ENCODE results near the gene ERVK3-1. TPM values are rescaled to one million over a fixed set of nuclear protein-coding genes. Genes with fewer than 3 reads are reported as not detected.
"Not testable (repeated sequence)": the region's sequence is repeated elsewhere in the genome, so short reads cannot be mapped to it uniquely, and the experiment has no call there.

Gene ERVK3-1
- 13.2 and 19.3 TPM in 2 replicates for total RNA-seq

GRCh38 chr19:58305065-58305931 lies at the start of gene ERVK3-1:
ERVK3-1 (plus strand) TSS chr19:58305377; CDS start chr19:58312169, 6,792 bp downstream.
- peak; percentile 96 for DNase-seq (ENCODE audit: low read depth, low spot score)

- not testable (repeated sequence) for DNase-seq (ENCODE audit: low read depth, low spot score)
Measured at GRCh38 chr19:58258259-58258658, 46.9 kb upstream of the ERVK3-1 start.

- no peak for DNase-seq (ENCODE audit: low read depth, low spot score)
Measured at GRCh38 chr19:58261600-58261967, 43.6 kb upstream of the ERVK3-1 start.

GRCh38 chr19:58261968-58262921 lies 42.9 kb upstream of the ERVK3-1 start:
- no peak for DNase-seq (ENCODE audit: low read depth, low spot score)

GRCh38 chr19:58262922-58263296 lies 42.3 kb upstream of the ERVK3-1 start:
- DNase-seq (ENCODE audit: low read depth, low spot score), result no peak

GRCh38 chr19:58265100-58265499 lies 40.1 kb upstream of the ERVK3-1 start:
- no peak for DNase-seq (ENCODE audit: low read depth, low spot score)

- no peak for DNase-seq (ENCODE audit: low read depth, low spot score)
Measured at GRCh38 chr19:58268344-58268743, 36.8 kb upstream of the ERVK3-1 start.

- DNase-seq (ENCODE audit: low read depth, low spot score), result no peak
Measured at GRCh38 chr19:58274771-58275201, 30.4 kb upstream of the ERVK3-1 start.

- no peak for DNase-seq (ENCODE audit: low read depth, low spot score)
Measured at GRCh38 chr19:58275564-58275963, 29.6 kb upstream of the ERVK3-1 start.

- DNase-seq (ENCODE audit: low read depth, low spot score), result no peak
Measured at GRCh38 chr19:58277197-58277596, 28.0 kb upstream of the ERVK3-1 start.

GRCh38 chr19:58277748-58278540 lies 27.2 kb upstream of the ERVK3-1 start:
- DNase-seq (ENCODE audit: low read depth, low spot score), result no peak

GRCh38 chr19:58278541-58279041 lies 26.6 kb upstream of the ERVK3-1 start, which contains the start of gene ZNF8:
ZNF8 (plus strand) TSS chr19:58278955; CDS start chr19:58279082, 127 bp downstream.
- DNase-seq (ENCODE audit: low read depth, low spot score), result peak; percentile 96

GRCh38 chr19:58279042-58279924 lies 25.9 kb upstream of the ERVK3-1 start:
- DNase-seq (ENCODE audit: low read depth, low spot score), result peak; percentile 76

- DNase-seq (ENCODE audit: low read depth, low spot score), result no peak
Measured at GRCh38 chr19:58279925-58280316, 25.3 kb upstream of the ERVK3-1 start.

GRCh38 chr19:58284199-58284598 lies 21.0 kb upstream of the ERVK3-1 start:
- no peak for DNase-seq (ENCODE audit: low read depth, low spot score)

- DNase-seq (ENCODE audit: low read depth, low spot score), result no peak
Measured at GRCh38 chr19:58291943-58292342, 13.2 kb upstream of the ERVK3-1 start.

GRCh38 chr19:58294743-58295374 lies 10.3 kb upstream of the ERVK3-1 start:
- no peak for DNase-seq (ENCODE audit: low read depth, low spot score)

- DNase-seq (ENCODE audit: low read depth, low spot score), result no peak
Measured at GRCh38 chr19:58296104-58296503, 9.1 kb upstream of the ERVK3-1 start.

- DNase-seq (ENCODE audit: low read depth, low spot score), result no peak
Measured at GRCh38 chr19:58300620-58301019, 4.6 kb upstream of the ERVK3-1 start.

Data from pulmonary artery endothelial cell (primary cell).